ENCODE results near the gene PAM16. TPM values are rescaled to one million over a fixed set of nuclear protein-coding genes. Genes with fewer than 3 reads are reported as not detected.

Gene PAM16
- total RNA-seq, 4 donors from 2014 or later = 26.2 to 64.5 (median 40.9) TPM

- intact Hi-C loops (cut with DNase I; ENCODE audit: low total_unique reads) = no loop called here
- TF ChIP-seq CTCF (IDR thresholded peaks at IDR 0.05) (no peak), POLR2A (IDR thresholded peaks at IDR 0.05) (no peak)
- 92 to 93% methylated on average over 35 to 37 of the region's 37 CpGs for WGBS, 2 donors
- H3K4me3 ChIP-seq (ENCODE audit: low read depth, poor library complexity, severe bottlenecking) = no peak overlapping the region
- DNase-seq (ENCODE audit: low spot score in 2 of 2) = no peak
Measured at GRCh38 chr16:4364196-4365013, 13.3 kb upstream of the PAM16 start.

GRCh38 chr16:4362476-4363135, 11.5 kb upstream of the PAM16 start:
- TF ChIP-seq CTCF (IDR thresholded peaks at IDR 0.05) (no peak), POLR2A (IDR thresholded peaks at IDR 0.05) (no peak)
- no peak overlapping the region for H3K4me3 ChIP-seq (ENCODE audit: low read depth, poor library complexity, severe bottlenecking)
- intact Hi-C loops (cut with DNase I; ENCODE audit: low total_unique reads) = no loop called here
- DNase-seq (ENCODE audit: low spot score in 2 of 2) = no peak
- WGBS, 2 donors = 74 to 81% methylated on average over 18 to 19 of the region's 19 CpGs

- TF ChIP-seq CTCF (IDR thresholded peaks at IDR 0.05) = no peak
- no peak for TF ChIP-seq POLR2A (IDR thresholded peaks at IDR 0.05)
- WGBS, 2 donors = 92 to 94% methylated on average over 7 to 10 of the region's 12 CpGs
- DNase-seq (ENCODE audit: low spot score in 2 of 2) = no peak
- no peak overlapping the region for H3K4me3 ChIP-seq (ENCODE audit: low read depth, poor library complexity, severe bottlenecking)
- intact Hi-C loops (cut with DNase I; ENCODE audit: low total_unique reads) = no loop called here
Measured at GRCh38 chr16:4361944-4362311, 10.8 kb upstream of the PAM16 start.

GRCh38 chr16:4361033-4361943, 10.2 kb upstream of the PAM16 start:
- H3K4me3 ChIP-seq (ENCODE audit: low read depth, poor library complexity, severe bottlenecking) = no peak overlapping the region
- no peak for TF ChIP-seq POLR2A (IDR thresholded peaks at IDR 0.05)
- TF ChIP-seq CTCF (IDR thresholded peaks at IDR 0.05) = no peak
- DNase-seq (ENCODE audit: low spot score in 2 of 2) = no peak
- 95 to 98% methylated on average over 14 to 26 of the region's 28 CpGs for WGBS, 2 donors
- intact Hi-C loops (cut with DNase I; ENCODE audit: low total_unique reads) = no loop called here

- 83 to 92% methylated on average over 10 to 11 of the region's 11 CpGs for WGBS, 2 donors
- no peak overlapping the region for H3K4me3 ChIP-seq (ENCODE audit: low read depth, poor library complexity, severe bottlenecking)
- no peak for DNase-seq (ENCODE audit: low spot score in 2 of 2)
- intact Hi-C loops (cut with DNase I; ENCODE audit: low total_unique reads) = no loop called here
- TF ChIP-seq CTCF (IDR thresholded peaks at IDR 0.05) = no peak
- TF ChIP-seq POLR2A (IDR thresholded peaks at IDR 0.05) = no peak
Measured at GRCh38 chr16:4360538-4361021, 9.5 kb upstream of the PAM16 start.

Measured in lower leg skin (tissue), 4 donors.